ENCODE results near the gene ARF6. TPM values are rescaled to one million over a fixed set of nuclear protein-coding genes. Genes with fewer than 3 reads are reported as not detected.

Gene ARF6
- total and polyA plus RNA-seq, 9 of the 15 experiments (the other 6 are each of a cell fraction or from before 2014, with no cell fraction given) = 15.3 to 35.2 (median 24.9) TPM

DNA sequence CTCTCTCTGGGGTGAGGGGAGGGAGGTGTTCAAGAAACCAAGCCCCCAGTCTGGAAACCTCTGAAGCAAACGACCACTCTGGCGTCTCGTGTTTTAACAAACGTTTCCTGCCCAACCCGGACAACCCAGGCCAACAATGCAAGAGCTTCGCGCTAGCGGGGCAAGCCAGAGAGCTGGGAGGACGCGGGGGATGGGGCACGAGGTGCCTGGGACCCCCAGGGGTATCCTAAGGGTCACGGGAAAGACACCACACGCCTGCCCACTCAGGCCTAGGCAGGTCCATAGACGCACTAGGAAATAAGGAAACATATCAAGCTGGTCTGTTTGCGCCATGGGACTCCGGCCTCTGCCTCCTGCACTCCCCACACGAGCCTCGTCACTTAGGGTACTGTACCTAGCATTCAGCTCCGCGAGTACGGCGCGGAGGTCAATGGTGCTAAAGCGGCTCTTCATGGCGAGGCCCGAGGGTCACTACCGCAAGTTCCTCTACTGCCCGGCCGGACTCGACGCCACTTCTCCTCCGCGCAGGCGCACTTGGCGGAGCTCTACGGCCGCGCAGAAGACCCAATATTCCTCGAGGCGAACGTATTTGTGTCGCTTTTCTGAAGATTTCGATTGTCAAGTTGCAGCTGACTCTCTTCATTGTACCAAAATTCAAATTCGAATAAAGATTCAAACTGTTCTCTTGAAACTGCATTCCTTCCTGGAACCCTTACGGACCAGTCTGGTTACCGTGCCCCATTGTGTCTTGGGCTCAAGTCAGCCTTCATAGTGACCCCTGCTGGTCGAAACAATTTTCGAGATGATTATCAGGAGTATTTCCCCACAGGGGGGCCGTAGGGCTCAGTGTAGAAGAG, 40.4 kb upstream of the ARF6 start, which contains the start of gene NEMF (continued):
- TF ChIP-seq, protein P1, sequence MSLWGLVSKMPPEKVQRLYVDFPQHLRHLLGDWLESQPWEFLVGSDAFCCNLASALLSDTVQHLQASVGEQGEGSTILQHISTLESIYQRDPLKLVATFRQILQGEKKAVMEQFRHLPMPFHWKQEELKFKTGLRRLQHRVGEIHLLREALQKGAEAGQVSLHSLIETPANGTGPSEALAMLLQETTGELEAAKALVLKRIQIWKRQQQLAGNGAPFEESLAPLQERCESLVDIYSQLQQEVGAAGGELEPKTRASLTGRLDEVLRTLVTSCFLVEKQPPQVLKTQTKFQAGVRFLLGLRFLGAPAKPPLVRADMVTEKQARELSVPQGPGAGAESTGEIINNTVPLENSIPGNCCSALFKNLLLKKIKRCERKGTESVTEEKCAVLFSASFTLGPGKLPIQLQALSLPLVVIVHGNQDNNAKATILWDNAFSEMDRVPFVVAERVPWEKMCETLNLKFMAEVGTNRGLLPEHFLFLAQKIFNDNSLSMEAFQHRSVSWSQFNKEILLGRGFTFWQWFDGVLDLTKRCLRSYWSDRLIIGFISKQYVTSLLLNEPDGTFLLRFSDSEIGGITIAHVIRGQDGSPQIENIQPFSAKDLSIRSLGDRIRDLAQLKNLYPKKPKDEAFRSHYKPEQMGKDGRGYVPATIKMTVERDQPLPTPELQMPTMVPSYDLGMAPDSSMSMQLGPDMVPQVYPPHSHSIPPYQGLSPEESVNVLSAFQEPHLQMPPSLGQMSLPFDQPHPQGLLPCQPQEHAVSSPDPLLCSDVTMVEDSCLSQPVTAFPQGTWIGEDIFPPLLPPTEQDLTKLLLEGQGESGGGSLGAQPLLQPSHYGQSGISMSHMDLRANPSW (CRISPR knock-in tag; IDR thresholded peaks at IDR 0.05) = no peak
- TF ChIP-seq NFXL1 (CRISPR knock-in tag; IDR thresholded peaks at IDR 0.05) = no peak
- TF ChIP-seq ZNF695 (CRISPR knock-in tag; IDR thresholded peaks at IDR 0.05) = no peak
- TF ChIP-seq HEY1 (CRISPR knock-in tag; IDR thresholded peaks at IDR 0.05; ENCODE audit: borderline replicate concordance) = no peak
- no peak; the same call in 1 of the 2 replicates for TF ChIP-seq REST (IDR thresholded peaks at IDR 0.05; ENCODE audit: borderline replicate concordance)
- TF ChIP-seq REST (CRISPR knock-in tag; IDR thresholded peaks at IDR 0.05; ENCODE audit: low read depth) = no peak
- TF ChIP-seq MBD2 (IDR thresholded peaks at IDR 0.05; ENCODE audit: borderline replicate concordance, low read depth) = no peak
- TF ChIP-seq CBX5 (IDR thresholded peaks at IDR 0.05; ENCODE audit: borderline replicate concordance, low read depth) = no peak
- no peak for TF ChIP-seq CBFA2T2 (conservative IDR thresholded peaks at IDR 0.05)
- TF ChIP-seq SMAD1 (IDR thresholded peaks at IDR 0.05; ENCODE audit: low read depth, low read length, partially characterized antibody) = peak; percentile 69
- TF ChIP-seq ZNF444 (CRISPR knock-in tag; IDR thresholded peaks at IDR 0.05) = no peak
- TF ChIP-seq C11orf30 (IDR thresholded peaks at IDR 0.05; ENCODE audit: low read depth) = peak; percentile 55
- TF ChIP-seq ZKSCAN8 (CRISPR knock-in tag; IDR thresholded peaks at IDR 0.05) = no peak
- TF ChIP-seq SMAD2 (IDR thresholded peaks at IDR 0.05; ENCODE audit: low read depth, low read length) = no peak
- TF ChIP-seq, protein P2, sequence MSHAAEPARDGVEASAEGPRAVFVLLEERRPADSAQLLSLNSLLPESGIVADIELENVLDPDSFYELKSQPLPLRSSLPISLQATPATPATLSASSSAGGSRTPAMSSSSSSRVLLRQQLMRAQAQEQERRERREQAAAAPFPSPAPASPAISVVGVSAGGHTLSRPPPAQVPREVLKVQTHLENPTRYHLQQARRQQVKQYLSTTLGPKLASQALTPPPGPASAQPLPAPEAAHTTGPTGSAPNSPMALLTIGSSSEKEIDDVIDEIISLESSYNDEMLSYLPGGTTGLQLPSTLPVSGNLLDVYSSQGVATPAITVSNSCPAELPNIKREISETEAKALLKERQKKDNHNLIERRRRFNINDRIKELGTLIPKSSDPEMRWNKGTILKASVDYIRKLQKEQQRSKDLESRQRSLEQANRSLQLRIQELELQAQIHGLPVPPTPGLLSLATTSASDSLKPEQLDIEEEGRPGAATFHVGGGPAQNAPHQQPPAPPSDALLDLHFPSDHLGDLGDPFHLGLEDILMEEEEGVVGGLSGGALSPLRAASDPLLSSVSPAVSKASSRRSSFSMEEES (CRISPR knock-in tag; IDR thresholded peaks at IDR 0.05) = no peak
- TF ChIP-seq ZNF282 (CRISPR knock-in tag; IDR thresholded peaks at IDR 0.05) = no peak
- no peak for TF ChIP-seq HDGF (IDR thresholded peaks at IDR 0.05)

All from K562 (cell line).